Activated CD4-positive, alpha-beta T cell treated with anti-CD3 and anti-CD28 coated beads for 48 hours (primary cell): ENCODE measurements around the gene ST7.

ENCODE experiments used
- DNase-seq: peaks from one replicate; pipeline ENCODE4 v3.0.0-alpha.2; 2020

ST7 gene

GRCh38 chr7:116979430-116979829 is 26.1 kb downstream of the ST7 start:
- DNase-seq = no peak

- DNase-seq = no peak
Observed at GRCh38 chr7:116980354-116980753, 27.1 kb downstream of the ST7 start.

- DNase-seq = no peak
Observed at GRCh38 chr7:116981939-116982338, 28.6 kb downstream of the ST7 start.

GRCh38 chr7:116984511-116984910 is 31.2 kb downstream of the ST7 start:
- no peak for DNase-seq

GRCh38 chr7:116984917-116985316 is 31.6 kb downstream of the ST7 start:
- DNase-seq = no peak

GRCh38 chr7:116985575-116985974 is 32.3 kb downstream of the ST7 start:
- no peak for DNase-seq

GRCh38 chr7:116986611-116987565 is 33.6 kb downstream of the ST7 start:
- DNase-seq = no peak

- no peak for DNase-seq
Observed at GRCh38 chr7:116988363-116988989, 35.2 kb downstream of the ST7 start.

- no peak for DNase-seq
Observed at GRCh38 chr7:116990056-116990455, 36.8 kb downstream of the ST7 start.

GRCh38 chr7:116991233-116991632 is 37.9 kb downstream of the ST7 start:
- no peak for DNase-seq

- DNase-seq = no peak
Observed at GRCh38 chr7:116994611-116995010, 41.3 kb downstream of the ST7 start.

- DNase-seq = no peak
Observed at GRCh38 chr7:116997972-116998371, 44.7 kb downstream of the ST7 start.

- no peak for DNase-seq
Observed at GRCh38 chr7:116998567-116999175, 45.4 kb downstream of the ST7 start.

- no peak for DNase-seq
Observed at GRCh38 chr7:116999311-116999710, 46.0 kb downstream of the ST7 start.

GRCh38 chr7:117001283-117001682 is 48.0 kb downstream of the ST7 start:
- no peak for DNase-seq

- no peak for DNase-seq
Observed at GRCh38 chr7:117004899-117005298, 51.6 kb downstream of the ST7 start.

GRCh38 chr7:117005449-117005848 is 52.1 kb downstream of the ST7 start:
- no peak for DNase-seq

GRCh38 chr7:117006907-117007684 is 53.8 kb downstream of the ST7 start:
- DNase-seq = no peak

- DNase-seq = no peak
Observed at GRCh38 chr7:117008118-117008885, 55.0 kb downstream of the ST7 start.

GRCh38 chr7:117008886-117009531 is 55.7 kb downstream of the ST7 start:
- DNase-seq = no peak

GRCh38 chr7:117009705-117010361 is 56.5 kb downstream of the ST7 start:
- no peak for DNase-seq
